Heart right ventricle (tissue), 16 donors: ENCODE measurements around the gene CIROP. TPM values are rescaled to one million over a fixed set of nuclear protein-coding genes. Genes with fewer than 3 reads are reported as not detected.

ENCODE experiments used
- ATAC-seq, 8 donors: fragments of 200-7000 bp; cut with Tn5 transposase; one replicate each; pipeline ENCODE4 v1.9.1; 2020; ENCODE audit warnings: mild to moderate bottlenecking in 8 of 8, moderate library complexity in 8 of 8, moderate number of reproducible peaks in 1 of 8
- DNase-seq, 2 donors: peaks; one replicate each; pipeline ENCODE4 v3.0.0-alpha.2; 2020
- H3K27ac ChIP-seq, 10 donors: fragments of 200-600 bp; sonication (generic) in 2 of 10; one replicate each; pipeline versions ENCODE4 v1.5.0 to v1.8.0; 2020 to 2022; ENCODE audit warnings: mild to moderate bottlenecking in 3 of 10
- H3K27me3 ChIP-seq, 7 donors: fragments of 200-600 bp; one replicate each; pipeline ENCODE4 v1.8.0; 2021 to 2022; ENCODE audit warnings: mild to moderate bottlenecking in 2 of 7
- H3K36me3 ChIP-seq, 9 donors: fragments of 200-600 bp; sonication (generic) in 1 of 9; one replicate each; pipeline versions ENCODE4 v1.5.0 to v1.8.0; 2020 to 2022; ENCODE audit warnings: mild to moderate bottlenecking in 2 of 9
- H3K4me1 ChIP-seq, 9 donors: fragments of 200-600 bp; sonication (generic) in 1 of 9; one replicate each; pipeline versions ENCODE4 v1.5.0 to v1.8.0; 2020 to 2022; ENCODE audit warnings: mild to moderate bottlenecking in 4 of 9
- H3K4me3 ChIP-seq, 10 donors: fragments of 200-600 bp; sonication (generic) in 2 of 10; one replicate each; pipeline versions ENCODE4 v1.5.0 to v1.8.0; 2020 to 2022; ENCODE audit warnings: mild to moderate bottlenecking in 7 of 10, moderate library complexity in 2 of 10
- H3K9me3 ChIP-seq, 11 donors: fragments of 200-600 bp in 10 of 11; sonication (generic) in 2 of 11; one replicate each; pipeline versions ENCODE4 v1.5.0 to v1.8.0; 2013 to 2022; ENCODE audit warnings: mild to moderate bottlenecking in 2 of 11, control low read depth in 1 of 11, moderate library complexity in 1 of 11
- WGBS, 2 donors: extraction: QIAGEN DNeasy Blood & Tissue Kit; methylation state at CpG; one replicate each; pipeline ENCODE4 v1.1.7; 2013; ENCODE audit warnings: inconsistent platforms in 1 of 2; 5-methylcytosine and 5-hydroxymethylcytosine counted together
- intact Hi-C, 10 donors: fragments of 100-400 bp; cut with DNase I; formaldehyde crosslinking; loops; one replicate each; pipeline versions ENCODE4 v1.11.1 to v1.14.2; 2022
- polyA plus RNA-seq, 2 donors: library from polyadenylated mRNA; stranded (reverse); fragments of 200-250 nt; gene quantifications; one replicate each; pipeline ENCODE4 v1.2.3, GENCODE V29; 2013
- total RNA-seq, 10 donors: library from RNA; stranded (reverse); fragmentation: NEBNext Ultra II Directional in 3 of 10; extraction: Animal tissue kit (Norgen Biotek cat#: 25700) in 3 of 10; gene quantifications; one replicate each; pipeline versions ENCODE4 v1.2.1 to v1.2.4, GENCODE V29; 2021 to 2023
- TF ChIP-seq, protein P1 (sequence below), 9 donors: fragments of 200-600 bp; sonication (generic) in 2 of 9; IDR thresholded peaks; one replicate each; pipeline versions ENCODE4 v1.5.0 to v1.8.0; 2021 to 2022; ENCODE audit warnings: antibody characterized with exemption in 9 of 9, mild to moderate bottlenecking in 5 of 9, moderate library complexity in 1 of 9
- donor health status: Arrhythmogenic right ventricular cardiomyopathy.
- donor health status: ischemic (EF 13 %, LVEDD 7.1; RV severe dilation, severe dysfunction).
- donor health status: healthy with polysubstance abuse.
- donor health status: DM: no; HTN: yes; CAD: no.
- donor health status: DM: no; HTN: no; CAD: no.
- donor health status: ischemic (EF 25% LVEDD 6.9; RV normal size, moderate dysfunction).
- donor health status: ischemic (EF 25% LVEDD 5.7; RV mildly dilated, moderate dysfunction).
- donor health status: healthy.
- donor health status: DM: yes; HTN: yes; CAD: no.
- donor health status: Ischemic cardiomyopathy.
- donor health status: ischemic (EF 35%, LVEDD 5.7; RV mildly dilated, moderate dysfunction).
- donor health status: nonischemic (EF 11% LVEDD 7.7; RV severe dilation, severe dysfunction).
- donor health status: DM: yes; HTN: yes; CAD: no.
- donor health status: PGD.
- donor health status: ischemic (EF 29% LVEDD 5.4; RV normal size, mild dysfunction).
- donor health status: nonischemic (EF 23%, LVEDD 6.1; RV moderate dilation, normal function).

The CIROP gene
- total and polyA plus RNA-seq, 12 donors = not detected

DNA sequence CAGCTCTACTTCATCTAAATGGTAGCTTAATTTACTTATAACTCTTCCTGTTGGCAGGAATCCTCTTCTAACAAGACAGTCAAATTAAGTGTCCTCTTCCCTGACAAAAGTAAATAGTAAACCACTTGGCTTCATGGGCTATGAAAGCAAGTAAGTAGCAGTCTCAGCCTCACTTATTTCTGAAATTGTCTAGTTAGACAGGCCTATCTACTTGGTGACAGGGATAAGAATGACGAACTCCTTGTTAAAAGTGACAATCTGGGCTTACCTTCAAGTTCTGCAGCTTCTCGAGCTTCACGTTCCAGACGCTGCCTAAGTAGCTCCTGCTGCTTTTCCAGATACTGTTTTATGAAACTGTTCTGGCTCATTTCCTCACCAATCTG lies 14.5 kb downstream of the CIROP start:
- ATAC-seq = no peak
- no peaks in the 10 kb centered on the region for H3K9me3 ChIP-seq
- intact Hi-C loops = no loop called here
- WGBS, 2 donors = 33 to 48% methylated on average over 4 of the region's 4 CpGs
- H3K27me3 ChIP-seq = no peaks in the 10 kb centered on the region
- H3K4me1 ChIP-seq = peaks cover 5 to 57% (median 30%) of the 10 kb centered on the region in 9 donors
- TF ChIP-seq, protein P1, sequence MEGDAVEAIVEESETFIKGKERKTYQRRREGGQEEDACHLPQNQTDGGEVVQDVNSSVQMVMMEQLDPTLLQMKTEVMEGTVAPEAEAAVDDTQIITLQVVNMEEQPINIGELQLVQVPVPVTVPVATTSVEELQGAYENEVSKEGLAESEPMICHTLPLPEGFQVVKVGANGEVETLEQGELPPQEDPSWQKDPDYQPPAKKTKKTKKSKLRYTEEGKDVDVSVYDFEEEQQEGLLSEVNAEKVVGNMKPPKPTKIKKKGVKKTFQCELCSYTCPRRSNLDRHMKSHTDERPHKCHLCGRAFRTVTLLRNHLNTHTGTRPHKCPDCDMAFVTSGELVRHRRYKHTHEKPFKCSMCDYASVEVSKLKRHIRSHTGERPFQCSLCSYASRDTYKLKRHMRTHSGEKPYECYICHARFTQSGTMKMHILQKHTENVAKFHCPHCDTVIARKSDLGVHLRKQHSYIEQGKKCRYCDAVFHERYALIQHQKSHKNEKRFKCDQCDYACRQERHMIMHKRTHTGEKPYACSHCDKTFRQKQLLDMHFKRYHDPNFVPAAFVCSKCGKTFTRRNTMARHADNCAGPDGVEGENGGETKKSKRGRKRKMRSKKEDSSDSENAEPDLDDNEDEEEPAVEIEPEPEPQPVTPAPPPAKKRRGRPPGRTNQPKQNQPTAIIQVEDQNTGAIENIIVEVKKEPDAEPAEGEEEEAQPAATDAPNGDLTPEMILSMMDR (IDR thresholded peaks at IDR 0.05) = no peak
- DNase-seq = no peak
- peak overlapping the region in 1 of 10 donors; percentile 12 for H3K27ac ChIP-seq
- H3K36me3 ChIP-seq = peaks cover 0 to 81% (median 48%) of the 10 kb centered on the region in 9 donors
- H3K4me3 ChIP-seq = no peak overlapping the region

DNA sequence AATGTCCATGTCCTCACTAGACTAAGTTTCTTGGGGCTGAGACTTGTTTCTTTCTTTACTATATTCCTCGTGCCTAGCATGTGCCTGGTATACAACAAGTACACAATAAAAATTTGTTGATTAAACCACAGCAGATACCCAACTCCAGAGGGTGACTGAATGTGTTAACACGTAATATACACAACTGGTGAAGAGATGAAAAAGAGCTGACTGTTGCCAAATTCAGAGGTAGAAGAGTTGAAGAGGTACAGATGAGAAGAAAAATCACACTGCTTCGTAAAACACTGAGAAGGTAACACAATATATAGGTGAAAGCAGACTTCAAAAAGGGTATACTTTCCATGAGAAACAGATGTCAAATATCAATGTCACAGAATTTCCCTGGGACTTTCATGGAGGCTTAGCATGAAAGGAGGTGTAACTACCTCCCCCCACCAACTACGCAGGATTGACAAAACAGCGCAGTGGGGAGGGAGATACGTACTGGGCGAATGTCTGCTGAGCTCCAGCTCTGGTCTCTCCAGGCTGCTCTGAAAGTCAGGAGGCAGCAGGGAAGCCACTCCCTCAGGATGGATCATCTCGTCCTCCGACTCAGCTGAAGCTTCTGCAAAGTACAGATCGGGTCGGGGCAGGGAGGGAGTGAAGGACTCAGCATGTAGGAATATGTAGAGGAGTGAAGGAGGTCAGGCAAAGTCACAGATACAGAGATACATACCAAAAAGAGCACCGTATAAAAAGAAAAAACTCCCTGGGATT lies 15.1 kb downstream of the CIROP start:
- Histone ChIP-seq H3K4me1 (peaks cover 5 to 61% (median 30%) of the 10 kb centered on the region in 9 donors), H3K27ac (peak overlapping the region in 1 of 10 donors; percentile 12), H3K9me3 (no peaks in the 10 kb centered on the region), H3K4me3 (no peak overlapping the region), H3K27me3 (no peaks in the 10 kb centered on the region), H3K36me3 (peaks cover 0 to 87% (median 53%) of the 10 kb centered on the region in 9 donors)
- ATAC-seq = no peak
- intact Hi-C loops = no loop called here
- TF ChIP-seq, protein P1 (IDR thresholded peaks at IDR 0.05) = no peak
- DNase-seq = no peak
- WGBS, 2 donors = 89 to 90% methylated on average over 12 of the region's 12 CpGs

DNA sequence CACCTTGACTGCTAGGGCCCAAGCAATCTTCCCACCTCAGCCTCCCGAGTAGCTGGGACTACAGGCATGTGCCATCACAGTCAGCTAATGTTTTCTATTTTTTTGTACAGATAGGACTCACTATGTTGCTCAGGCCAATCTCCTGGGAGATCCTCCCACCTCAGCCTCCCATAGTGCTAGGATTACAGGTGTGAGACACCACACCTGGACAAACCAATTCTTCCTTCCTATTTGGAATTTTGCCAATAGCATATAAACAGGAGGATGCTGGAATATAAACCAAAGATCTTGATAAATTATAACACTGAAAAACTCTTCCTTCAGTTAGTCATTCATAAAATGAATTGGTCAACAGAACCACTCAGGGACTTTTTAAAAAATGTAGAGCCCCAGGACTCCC lies 18.2 kb downstream of the CIROP start:
- 93% methylated on average over 1 of the region's 1 CpG for WGBS, 2 donors
- Histone ChIP-seq H3K27me3 (no peaks in the 10 kb centered on the region), H3K4me1 (peaks cover 0 to 34% (median 11%) of the 10 kb centered on the region in 9 donors), H3K9me3 (no peaks in the 10 kb centered on the region), H3K4me3 (no peak overlapping the region), H3K27ac (no peak overlapping the region), H3K36me3 (peaks cover 0 to 100% (median 66%) of the 10 kb centered on the region in 9 donors)
- intact Hi-C loops = no loop called here
- DNase-seq (no peak), ATAC-seq (no peak)
- TF ChIP-seq, protein P1 (IDR thresholded peaks at IDR 0.05) = no peak

DNA sequence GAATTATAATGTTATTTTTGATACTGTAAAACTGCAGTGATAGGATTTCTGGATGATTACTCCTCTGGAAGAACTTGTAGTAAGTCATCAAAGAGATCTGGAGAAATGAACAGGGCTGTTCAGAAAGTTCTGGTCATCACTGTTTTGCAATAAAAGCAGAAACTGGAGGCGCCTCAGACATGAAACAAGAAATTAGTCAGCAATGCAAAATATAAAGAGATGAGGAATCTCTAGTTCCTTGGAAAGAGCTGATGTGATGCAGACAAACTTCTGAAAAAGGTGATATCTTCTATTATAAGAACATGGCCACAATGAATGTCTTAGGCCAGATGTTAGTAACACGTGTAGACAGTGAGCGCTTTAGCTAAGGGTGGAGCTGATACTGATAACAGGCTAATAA lies 19.3 kb downstream of the CIROP start:
- Histone ChIP-seq H3K27me3 (no peaks in the 10 kb centered on the region), H3K4me3 (no peak overlapping the region), H3K27ac (no peak overlapping the region), H3K36me3 (peaks cover 0 to 100% (median 74%) of the 10 kb centered on the region in 9 donors), H3K4me1 (peaks cover 0 to 34% (median 11%) of the 10 kb centered on the region in 9 donors), H3K9me3 (no peaks in the 10 kb centered on the region)
- TF ChIP-seq, protein P1 (IDR thresholded peaks at IDR 0.05) = no peak
- intact Hi-C loops = no loop called here
- DNase-seq = no peak
- WGBS, 2 donors = 79% methylated on average over 3 of the region's 3 CpGs
- no peak for ATAC-seq
